ENCODE measurements around the gene ZNF560.

DNA sequence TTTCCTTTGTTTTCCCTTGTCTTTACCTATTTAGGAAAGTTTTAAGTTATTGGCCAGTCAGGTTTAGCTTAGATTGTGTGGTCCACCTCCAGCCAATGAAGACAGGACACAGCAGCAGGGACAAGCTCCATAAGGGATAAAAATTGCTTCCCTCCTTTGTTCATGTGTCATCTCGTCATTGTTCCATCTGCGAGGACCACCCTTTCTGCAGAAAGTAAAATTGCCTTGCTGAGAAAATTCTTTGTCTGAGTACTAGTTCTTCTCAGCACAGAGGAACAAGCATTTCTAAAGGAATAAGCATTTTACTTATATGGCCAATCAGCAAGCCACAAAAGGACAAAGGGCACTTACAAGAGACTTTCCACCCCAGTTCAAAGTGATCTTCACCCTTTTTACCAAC lies 11.4 kb downstream of the ZNF560 start:
- TF ChIP-seq, protein P1, sequence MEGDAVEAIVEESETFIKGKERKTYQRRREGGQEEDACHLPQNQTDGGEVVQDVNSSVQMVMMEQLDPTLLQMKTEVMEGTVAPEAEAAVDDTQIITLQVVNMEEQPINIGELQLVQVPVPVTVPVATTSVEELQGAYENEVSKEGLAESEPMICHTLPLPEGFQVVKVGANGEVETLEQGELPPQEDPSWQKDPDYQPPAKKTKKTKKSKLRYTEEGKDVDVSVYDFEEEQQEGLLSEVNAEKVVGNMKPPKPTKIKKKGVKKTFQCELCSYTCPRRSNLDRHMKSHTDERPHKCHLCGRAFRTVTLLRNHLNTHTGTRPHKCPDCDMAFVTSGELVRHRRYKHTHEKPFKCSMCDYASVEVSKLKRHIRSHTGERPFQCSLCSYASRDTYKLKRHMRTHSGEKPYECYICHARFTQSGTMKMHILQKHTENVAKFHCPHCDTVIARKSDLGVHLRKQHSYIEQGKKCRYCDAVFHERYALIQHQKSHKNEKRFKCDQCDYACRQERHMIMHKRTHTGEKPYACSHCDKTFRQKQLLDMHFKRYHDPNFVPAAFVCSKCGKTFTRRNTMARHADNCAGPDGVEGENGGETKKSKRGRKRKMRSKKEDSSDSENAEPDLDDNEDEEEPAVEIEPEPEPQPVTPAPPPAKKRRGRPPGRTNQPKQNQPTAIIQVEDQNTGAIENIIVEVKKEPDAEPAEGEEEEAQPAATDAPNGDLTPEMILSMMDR (conservative IDR thresholded peaks at IDR 0.05; ENCODE audit: low read length): no peak
- TF ChIP-seq EZH2phosphoT487 (IDR thresholded peaks at IDR 0.05; ENCODE audit: borderline replicate concordance, low read depth, low read length): no peak

All from OCI-LY7 (cell line).